ENCODE measurements around the gene FOXP1. TPM values are rescaled to one million over a fixed set of nuclear protein-coding genes. Genes with fewer than 3 reads are reported as not detected.

Gene FOXP1
- total and polyA plus RNA-seq, 9 of the 15 experiments (the other 6 are each of a cell fraction or from before 2014, with no cell fraction given), result 7.7 to 34.5 (median 13.7) TPM

DNA sequence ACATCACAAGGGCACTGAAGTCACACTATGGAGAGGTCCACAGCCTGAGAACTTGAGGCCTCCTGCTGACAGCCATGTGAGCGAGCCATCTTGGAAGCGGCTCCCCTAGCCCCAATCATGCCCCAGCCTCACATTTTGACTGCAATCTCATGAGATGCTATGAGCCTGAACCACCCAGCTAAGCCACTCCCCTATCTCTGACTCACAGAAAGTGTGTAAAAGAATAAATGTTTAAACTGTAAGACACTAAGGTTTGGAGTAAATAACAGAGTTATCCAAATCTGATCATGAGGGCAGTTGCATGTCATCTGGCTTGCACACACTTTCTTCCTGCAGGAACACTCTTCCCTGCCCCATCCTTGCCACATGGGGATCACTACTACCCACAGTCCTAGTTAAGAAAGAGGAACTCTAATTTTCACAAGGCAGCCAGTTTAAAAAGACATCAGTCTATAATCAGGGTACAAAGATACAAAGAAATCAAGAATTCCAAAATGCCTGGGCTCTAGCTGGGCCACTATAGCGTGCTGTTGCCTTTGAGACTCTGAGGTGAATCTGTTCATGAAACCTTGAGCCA, 494.2 kb downstream of the FOXP1 start:
- no peak for DNase-seq (ENCODE audit: extremely low read depth in 1 of 4, low spot score in 3 of 4)
- no peak overlapping the region for H3K4me3 ChIP-seq
- ATAC-seq, result no peak
- no peak overlapping the region for H3K9ac ChIP-seq (ENCODE audit: insufficient read depth in 1 of 2, low read depth in 2 of 2, low read length in 2 of 2)
- 0 out of 2 replicates have a peak, but pooled peaks cover 3% of the 10 kb centered on the region for H4K20me1 ChIP-seq (replicated peaks; ENCODE audit: control insufficient read depth, insufficient read depth, low read length)
- no peak overlapping the region for H3K4me2 ChIP-seq (ENCODE audit: insufficient read depth, low read length)
- TF ChIP-seq CREB1 (IDR thresholded peaks at IDR 0.05) (no peak), CREB1 (CRISPR knock-in tag; IDR thresholded peaks at IDR 0.05) (no peak), CSDE1 (IDR thresholded peaks at IDR 0.05) (no peak), KDM1A (IDR thresholded peaks at IDR 0.05) (no peak), ZNF785 (CRISPR knock-in tag; IDR thresholded peaks at IDR 0.05) (no peak), FOXM1 (IDR thresholded peaks at IDR 0.05; ENCODE audit: low read depth) (no peak), FOXM1 (CRISPR knock-in tag; IDR thresholded peaks at IDR 0.05; ENCODE audit: low read depth) (no peak), TFAM (CRISPR knock-in tag; conservative IDR thresholded peaks at IDR 0.05) (no peak)
- WGBS (ENCODE audit: insufficient coverage, low coverage, missing lambda C conversion rate), result 85% methylated on average over 3 of the region's 3 CpGs
- no TSS peak for BruUV-seq (replicated peaks)
- H3K9me3 ChIP-seq (replicated peaks; ENCODE audit: control insufficient read depth, insufficient read depth, low read depth, low read length), result no peaks in the 10 kb centered on the region
- no peak overlapping the region for H3K27ac ChIP-seq (ENCODE audit: extremely low read depth, low read depth, low read length)
- POLR2A ChIA-PET, result no interaction called here
- H3K4me1 ChIP-seq (replicated peaks in 1 of 2; ENCODE audit: control insufficient read depth in 2 of 2, insufficient read depth in 2 of 2, low read length in 2 of 2), result no peaks in the 10 kb centered on the region
- no peaks in the 10 kb centered on the region for H3K9me1 ChIP-seq (ENCODE audit: control insufficient read depth, insufficient read depth, low read length)
- H3K79me2 ChIP-seq (ENCODE audit: control insufficient read depth, insufficient read depth, low read length), result no peaks in the 10 kb centered on the region; the same call in 1 of the 3 replicates
- H2AFZ ChIP-seq (ENCODE audit: low read depth, low read length), result no peak overlapping the region
- in situ Hi-C loops (cut with MboI), result no loop called here
- peaks cover 4% of the 10 kb centered on the region; the same call in 1 of the 3 replicates for H3K36me3 ChIP-seq (ENCODE audit: control insufficient read depth, insufficient read depth, low read length)
- H3K27me3 ChIP-seq (ENCODE audit: control insufficient read depth in 2 of 2, insufficient read depth in 2 of 2, low read length in 2 of 2), result no peaks in the 10 kb centered on the region
- intact Hi-C loops (cut with micrococcal nuclease), result no loop called here
- CTCF ChIA-PET (ENCODE audit: low intra/inter-chr PET ratio), result no interaction called here
- FAIRE-seq, result no peak
